Stimulated activated CD8-positive, alpha-beta memory T cell treated with anti-CD3 and anti-CD28 coated beads, Interleukin-15, amount 100 ng/mL, for 48 hours (primary cell): ENCODE results near the gene PER1.
"Not testable (repeated sequence)": the region's sequence is repeated elsewhere in the genome, so short reads cannot be mapped to it uniquely, and the experiment has no call there.

Source experiments
- DNase-seq, 2 donors: peaks; one replicate each; pipeline ENCODE4 v3.0.0-alpha.2; 2020; ENCODE audit warnings: low read depth in 2 of 2

The PER1 gene

GRCh38 chr17:8121681-8122421, 30.4 kb downstream of the PER1 start:
- DNase-seq, result peak; percentile 53 to 63

- DNase-seq, result no peak
Observed at GRCh38 chr17:8121407-8121680, 30.9 kb downstream of the PER1 start.

GRCh38 chr17:8120520-8121406, 31.4 kb downstream of the PER1 start:
- DNase-seq, result peak; percentile 68 to 74

GRCh38 chr17:8119581-8120519, 32.4 kb downstream of the PER1 start:
- DNase-seq, result peak; percentile 76 to 79

- DNase-seq, result peak; percentile 77 to 81
Observed at GRCh38 chr17:8118769-8119580, 33.2 kb downstream of the PER1 start.

- DNase-seq, result no peak
Observed at GRCh38 chr17:8117980-8118768, 34.0 kb downstream of the PER1 start, which contains the start of gene ALOXE3. Gene ALOXE3, minus strand, starts transcription at chr17:8118514. Its CDS starts 524 bp downstream, at chr17:8117990.

- DNase-seq, result no peak
Observed at GRCh38 chr17:8117367-8117979, 34.7 kb downstream of the PER1 start.

- DNase-seq, result no peak
Observed at GRCh38 chr17:8116776-8117175, 35.4 kb downstream of the PER1 start.

- DNase-seq, result no peak
Observed at GRCh38 chr17:8110907-8111306, 41.3 kb downstream of the PER1 start.

- no peak for DNase-seq
Observed at GRCh38 chr17:8110456-8110804, 41.8 kb downstream of the PER1 start.

GRCh38 chr17:8109661-8110455, 42.3 kb downstream of the PER1 start:
- peak; percentile 51 to 68 for DNase-seq

GRCh38 chr17:8108972-8109660, 43.1 kb downstream of the PER1 start:
- no peak for DNase-seq

GRCh38 chr17:8106980-8107379, 45.2 kb downstream of the PER1 start:
- DNase-seq, result not testable (repeated sequence)

- DNase-seq, result no peak
Observed at GRCh38 chr17:8105957-8106398, 46.2 kb downstream of the PER1 start.

- no peak for DNase-seq
Observed at GRCh38 chr17:8104911-8105310, 47.3 kb downstream of the PER1 start.

GRCh38 chr17:8103549-8103948, 48.7 kb downstream of the PER1 start:
- no peak for DNase-seq

- no peak for DNase-seq
Observed at GRCh38 chr17:8101721-8102120, 50.5 kb downstream of the PER1 start.

- no peak for DNase-seq
Observed at GRCh38 chr17:8100763-8101162, 51.4 kb downstream of the PER1 start.
